Measurements from ENCODE around the gene GRB10.

DNA sequence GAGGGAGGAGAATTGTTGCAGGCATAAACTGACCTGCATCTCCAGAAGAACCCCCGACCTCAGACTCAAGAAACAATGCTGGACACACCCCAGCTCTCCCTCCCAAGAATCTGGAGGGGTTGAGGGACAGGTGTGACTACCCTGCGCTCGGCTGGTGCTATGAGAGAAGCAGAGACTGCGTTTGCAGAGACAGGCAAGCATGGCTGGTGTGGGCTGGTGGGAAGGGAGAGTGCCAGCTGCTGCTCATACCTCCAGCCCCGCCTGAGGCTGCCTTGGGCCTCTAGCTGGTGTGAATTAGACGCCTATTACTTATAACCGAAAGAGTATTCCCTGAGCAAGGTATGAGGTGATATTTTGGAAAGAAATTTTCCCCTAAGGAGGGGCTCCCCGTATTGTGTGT is 169.2 kb downstream of the GRB10 start:
- TF ChIP-seq, protein P1, sequence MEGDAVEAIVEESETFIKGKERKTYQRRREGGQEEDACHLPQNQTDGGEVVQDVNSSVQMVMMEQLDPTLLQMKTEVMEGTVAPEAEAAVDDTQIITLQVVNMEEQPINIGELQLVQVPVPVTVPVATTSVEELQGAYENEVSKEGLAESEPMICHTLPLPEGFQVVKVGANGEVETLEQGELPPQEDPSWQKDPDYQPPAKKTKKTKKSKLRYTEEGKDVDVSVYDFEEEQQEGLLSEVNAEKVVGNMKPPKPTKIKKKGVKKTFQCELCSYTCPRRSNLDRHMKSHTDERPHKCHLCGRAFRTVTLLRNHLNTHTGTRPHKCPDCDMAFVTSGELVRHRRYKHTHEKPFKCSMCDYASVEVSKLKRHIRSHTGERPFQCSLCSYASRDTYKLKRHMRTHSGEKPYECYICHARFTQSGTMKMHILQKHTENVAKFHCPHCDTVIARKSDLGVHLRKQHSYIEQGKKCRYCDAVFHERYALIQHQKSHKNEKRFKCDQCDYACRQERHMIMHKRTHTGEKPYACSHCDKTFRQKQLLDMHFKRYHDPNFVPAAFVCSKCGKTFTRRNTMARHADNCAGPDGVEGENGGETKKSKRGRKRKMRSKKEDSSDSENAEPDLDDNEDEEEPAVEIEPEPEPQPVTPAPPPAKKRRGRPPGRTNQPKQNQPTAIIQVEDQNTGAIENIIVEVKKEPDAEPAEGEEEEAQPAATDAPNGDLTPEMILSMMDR (conservative IDR thresholded peaks at IDR 0.05), result no peak
- TF ChIP-seq EZH2 (IDR thresholded peaks at IDR 0.05; ENCODE audit: low read depth), result no peak
